ENCODE data around the gene MAML2. TPM values are rescaled to one million over a fixed set of nuclear protein-coding genes. Genes with fewer than 3 reads are reported as not detected.

Gene MAML2
- total and polyA plus RNA-seq, 4 donors, result 0.56 to 2.1 (median 1.4) TPM

- H3K27ac ChIP-seq (ENCODE audit: low read depth in 1 of 2, low read length in 2 of 2), result no peak overlapping the region
- TF ChIP-seq REST (IDR thresholded peaks at IDR 0.05), result no peak
- TF ChIP-seq TAF1 (conservative IDR thresholded peaks at IDR 0.05), result no peak
- TF ChIP-seq HNF4G (IDR thresholded peaks at IDR 0.05), result no peak
- no peak for TF ChIP-seq FOXA2 (IDR thresholded peaks at IDR 0.05)
- TF ChIP-seq CTCF (IDR thresholded peaks at IDR 0.05; ENCODE audit: low read depth, low read length, missing input control), result no peak
- no peak for TF ChIP-seq NR2F2 (IDR thresholded peaks at IDR 0.05)
- TF ChIP-seq GABPA (IDR thresholded peaks at IDR 0.05 in 1 of 2, conservative IDR thresholded peaks at IDR 0.05 in 1 of 2), result no peak
- TF ChIP-seq ATF3 (IDR thresholded peaks at IDR 0.05), result no peak
- no peak for TF ChIP-seq EGR1 (IDR thresholded peaks at IDR 0.05; ENCODE audit: low read depth in 2 of 2)
- TF ChIP-seq JUND (IDR thresholded peaks at IDR 0.05), result no peak
- TF ChIP-seq HNF4A (conservative IDR thresholded peaks at IDR 0.05), result no peak
- TF ChIP-seq SP1 (IDR thresholded peaks at IDR 0.05), result no peak
- TF ChIP-seq MAX (IDR thresholded peaks at IDR 0.05), result no peak
- TF ChIP-seq YY1 (IDR thresholded peaks at IDR 0.05), result no peak
- WGBS, result 88% methylated on average over 6 of the region's 6 CpGs
Measured at GRCh38 chr11:95939091-95939490, 403.9 kb downstream of the MAML2 start.

GRCh38 chr11:95937358-95937757 is 405.6 kb downstream of the MAML2 start:
- Histone ChIP-seq H3K9ac (ENCODE audit: low read depth in 1 of 2, low read length in 2 of 2) (no peak overlapping the region), H3K27ac (ENCODE audit: low read depth in 1 of 2, low read length in 2 of 2) (no peak overlapping the region), H3K27me3 (ENCODE audit: control insufficient read depth in 4 of 4, insufficient read depth in 4 of 4, low read length in 3 of 4) (no peaks in the 10 kb centered on the region), H3K4me3 (ENCODE audit: low read depth in 1 of 3, low read length in 3 of 3) (no peak overlapping the region), H3K4me1 (ENCODE audit: control insufficient read depth in 4 of 4, insufficient read depth in 4 of 4, low read length in 3 of 4) (no peaks in the 10 kb centered on the region), H3K36me3 (ENCODE audit: control insufficient read depth in 4 of 4, insufficient read depth in 3 of 4, low read depth in 1 of 4, low read length in 3 of 4) (no peaks in the 10 kb centered on the region), H3K9me3 (ENCODE audit: control insufficient read depth in 4 of 4, low read length in 3 of 4) (no peaks in the 10 kb centered on the region)
- no peak for DNase-seq (ENCODE audit: low spot score)
- no peak for TF ChIP-seq CTCF (IDR thresholded peaks at IDR 0.05; ENCODE audit: low read depth, low read length, missing input control)
- TF ChIP-seq SP1 (IDR thresholded peaks at IDR 0.05), result no peak
- no peak for TF ChIP-seq GABPA (IDR thresholded peaks at IDR 0.05 in 1 of 2, conservative IDR thresholded peaks at IDR 0.05 in 1 of 2)

More at GRCh38 chr11:95939091-95939490, 403.9 kb downstream of the MAML2 start:
- no peak overlapping the region for H3K9ac ChIP-seq (ENCODE audit: low read depth in 1 of 2, low read length in 2 of 2)
- H3K27me3 ChIP-seq (ENCODE audit: control insufficient read depth in 4 of 4, insufficient read depth in 4 of 4, low read length in 3 of 4), result no peaks in the 10 kb centered on the region
- no peaks in the 10 kb centered on the region for H3K4me1 ChIP-seq (ENCODE audit: control insufficient read depth in 4 of 4, insufficient read depth in 4 of 4, low read length in 3 of 4)
- no peak overlapping the region for H3K4me3 ChIP-seq (ENCODE audit: low read depth in 1 of 3, low read length in 3 of 3)
- no peak for DNase-seq (ENCODE audit: low spot score)
- H3K36me3 ChIP-seq (ENCODE audit: control insufficient read depth in 4 of 4, insufficient read depth in 3 of 4, low read depth in 1 of 4, low read length in 3 of 4), result no peaks in the 10 kb centered on the region
- no peaks in the 10 kb centered on the region for H3K9me3 ChIP-seq (ENCODE audit: control insufficient read depth in 4 of 4, low read length in 3 of 4)

Measured in liver (tissue), 9 donors.